Activated CD4-positive, alpha-beta memory T cell treated with anti-CD3 and anti-CD28 coated beads, Interleukin-2, amount 10 ng/mL, durations not matched to agents 7 days and 5 days (primary cell): Measurements from ENCODE around the gene ACD. TPM values are rescaled to one million over a fixed set of nuclear protein-coding genes. Genes with fewer than 3 reads are reported as not detected.

Experiments used
- CTCF ChIA-PET: fragments of 350-600 bp; sonication (Branson Sonifier 250); formaldehyde crosslinking; loops from one replicate; lab custom pipeline; 2021; ENCODE audit warnings: antibody characterized with exemption, inconsistent platforms; lab: Charles Lee
- POLR2A ChIA-PET: fragments of 350-600 bp; sonication (Branson Sonifier 250); formaldehyde crosslinking; loops from one replicate; lab custom pipeline; 2021; ENCODE audit warnings: antibody characterized with exemption; lab: Charles Lee
- DNase-seq: peaks from one replicate; pipeline ENCODE4 v3.0.0-alpha.2; 2020
- H3K27ac Mint-ChIP-seq: one replicate; pipeline ENCODE4 v1.8.0; 2021; ENCODE audit warnings: mild to moderate bottlenecking, mixed read lengths
- H3K27me3 Mint-ChIP-seq: one replicate; pipeline ENCODE4 v1.8.0; 2021; ENCODE audit warnings: mixed read lengths
- H3K36me3 Mint-ChIP-seq: one replicate; pipeline ENCODE4 v1.8.0; 2021; ENCODE audit warnings: low read depth, mixed read lengths
- H3K4me1 Mint-ChIP-seq: one replicate; pipeline ENCODE4 v1.8.0; 2021; ENCODE audit warnings: mixed read lengths
- H3K4me3 Mint-ChIP-seq: one replicate; pipeline ENCODE4 v1.8.0; 2021; ENCODE audit warnings: mild to moderate bottlenecking, mixed read lengths
- H3K9me3 Mint-ChIP-seq: one replicate; pipeline ENCODE4 v1.8.0; 2021; ENCODE audit warnings: mixed read lengths
- total RNA-seq, 2 experiments: library from RNA; stranded (reverse); gene quantifications; one replicate each; pipeline ENCODE4 v1.2.3, GENCODE V29; 2021

Gene ACD
- total RNA-seq, 2 experiments from 2014 or later = 43.5 to 44.1 TPM

GRCh38 chr16:67649494-67649931, 10.5 kb downstream of the ACD start:
- POLR2A ChIA-PET = interaction anchor here (6.4 kb wide), 1 partner anchor 9 kb away, joined by 109 read pairs; the partner anchor contains the start of genes ACD and PARD6A
- Mint-ChIP-seq H3K4me3 (no peak overlapping the region), H3K27ac (no peak overlapping the region), H3K9me3 (no peaks in the 10 kb centered on the region), H3K27me3 (no peaks in the 10 kb centered on the region), H3K4me1 (peaks cover 27% of the 10 kb centered on the region), H3K36me3 (peaks cover 55% of the 10 kb centered on the region)
- no peak for DNase-seq
- CTCF ChIA-PET = interaction anchor here (0.5 to 8.8 kb wide), 4 partner anchors 9 to 102 kb away, joined by 3 to 140 read pairs (median 4); no protein-coding TSS in a partner anchor

- CTCF ChIA-PET = interaction anchor here (1.5 to 8.8 kb wide), 3 partner anchors 10 to 101 kb away, joined by 3 to 140 read pairs (median 4); no protein-coding TSS in a partner anchor
- H3K4me1 Mint-ChIP-seq = peaks cover 32% of the 10 kb centered on the region
- no peak overlapping the region for H3K4me3 Mint-ChIP-seq
- H3K27ac Mint-ChIP-seq = no peak overlapping the region
- H3K9me3 Mint-ChIP-seq = no peaks in the 10 kb centered on the region
- no peaks in the 10 kb centered on the region for H3K27me3 Mint-ChIP-seq
- no peak for DNase-seq
- peaks cover 51% of the 10 kb centered on the region for H3K36me3 Mint-ChIP-seq
- POLR2A ChIA-PET = interaction anchor here (6.4 to 7.8 kb wide), 2 partner anchors 10 to 104 kb away, joined by 107 to 109 read pairs; partner anchors contain the start of genes ACD and PARD6A
Measured at GRCh38 chr16:67648764-67649407, 11.2 kb downstream of the ACD start.

- Mint-ChIP-seq H3K36me3 (peaks cover 49% of the 10 kb centered on the region), H3K4me3 (no peak overlapping the region), H3K9me3 (no peaks in the 10 kb centered on the region), H3K27ac (no peak overlapping the region), H3K27me3 (no peaks in the 10 kb centered on the region), H3K4me1 (peaks cover 33% of the 10 kb centered on the region)
- ChIA-PET POLR2A (interaction anchor here (6.4 to 7.8 kb wide), 2 partner anchors 11 to 103 kb away, joined by 107 to 109 read pairs; partner anchors contain the start of genes ACD and PARD6A), CTCF (interaction anchor here (0.9 to 8.8 kb wide), 4 partner anchors 10 to 128 kb away, joined by 3 to 140 read pairs (median 4); no protein-coding TSS in a partner anchor)
- DNase-seq = no peak
Measured at GRCh38 chr16:67648088-67648763, 11.8 kb downstream of the ACD start.

GRCh38 chr16:67647681-67648080, 12.4 kb downstream of the ACD start:
- Mint-ChIP-seq H3K27me3 (no peaks in the 10 kb centered on the region), H3K36me3 (peaks cover 49% of the 10 kb centered on the region), H3K4me3 (no peak overlapping the region), H3K27ac (no peak overlapping the region), H3K9me3 (no peaks in the 10 kb centered on the region), H3K4me1 (peaks cover 33% of the 10 kb centered on the region)
- no peak for DNase-seq
- CTCF ChIA-PET = interaction anchor here (0.9 to 8.8 kb wide), 3 partner anchors 11 to 127 kb away, joined by 4 to 140 read pairs (median 4); no protein-coding TSS in a partner anchor
- POLR2A ChIA-PET = interaction anchor here (4.0 to 7.8 kb wide), 3 partner anchors 11 to 103 kb away, joined by 77 to 109 read pairs (median 107); partner anchors contain the start of genes ACD, CTCF and PARD6A

- ChIA-PET POLR2A (interaction anchor here (1.3 to 7.8 kb wide), 4 partner anchors 12 to 289 kb away, joined by 3 to 109 read pairs (median 92); partner anchors contain the start of genes ACD, CTCF and PARD6A), CTCF (interaction anchor here (0.9 to 8.8 kb wide), 3 partner anchors 16 to 127 kb away, joined by 4 to 140 read pairs (median 5); no protein-coding TSS in a partner anchor)
- Mint-ChIP-seq H3K4me1 (peaks cover 33% of the 10 kb centered on the region), H3K27ac (peak overlapping the region; percentile 52), H3K4me3 (no peak overlapping the region), H3K27me3 (no peaks in the 10 kb centered on the region), H3K36me3 (peaks cover 47% of the 10 kb centered on the region), H3K9me3 (no peaks in the 10 kb centered on the region)
- no peak for DNase-seq
Measured at GRCh38 chr16:67647111-67647651, 12.9 kb downstream of the ACD start.

GRCh38 chr16:67645397-67646121, 14.5 kb downstream of the ACD start:
- no peaks in the 10 kb centered on the region for H3K27me3 Mint-ChIP-seq
- POLR2A ChIA-PET = interaction anchor here (0.6 to 7.8 kb wide), 19 partner anchors 13 to 290 kb away, joined by 3 to 109 read pairs (median 4); partner anchors contain the start of genes ACD, ATP6V0D1, CTCF and EDC4
- H3K36me3 Mint-ChIP-seq = peaks cover 34% of the 10 kb centered on the region
- H3K4me3 Mint-ChIP-seq = peak overlapping the region; percentile 92
- H3K4me1 Mint-ChIP-seq = peaks cover 29% of the 10 kb centered on the region
- no peaks in the 10 kb centered on the region for H3K9me3 Mint-ChIP-seq
- DNase-seq = peak; percentile 47
- peak overlapping the region; percentile 95 for H3K27ac Mint-ChIP-seq
- CTCF ChIA-PET = interaction anchor here (0.5 to 8.8 kb wide), 37 partner anchors 10 to 199 kb away, joined by 3 to 140 read pairs (median 6); partner anchors contain the start of genes ACD, ATP6V0D1, C16orf86 and CTCF

- Mint-ChIP-seq H3K36me3 (peaks cover 22% of the 10 kb centered on the region), H3K27ac (peak overlapping the region; percentile 63), H3K27me3 (no peaks in the 10 kb centered on the region), H3K4me3 (peak overlapping the region; percentile 67), H3K9me3 (no peaks in the 10 kb centered on the region), H3K4me1 (peaks cover 27% of the 10 kb centered on the region)
- DNase-seq = no peak
- ChIA-PET CTCF (interaction anchor here (0.8 to 8.8 kb wide), 26 partner anchors 12 to 292 kb away, joined by 3 to 140 read pairs (median 8); partner anchors contain the start of genes ACD, ATP6V0D1, C16orf86 and CTCF), POLR2A (interaction anchor here (1.1 to 7.8 kb wide), 7 partner anchors 15 to 164 kb away, joined by 3 to 109 read pairs (median 19); partner anchors contain the start of genes ACD, CTCF and PARD6A)
Measured at GRCh38 chr16:67644038-67644437, 16.0 kb downstream of the ACD start.

- H3K27me3 Mint-ChIP-seq = no peaks in the 10 kb centered on the region
- no peak overlapping the region for H3K4me3 Mint-ChIP-seq
- no peak overlapping the region for H3K27ac Mint-ChIP-seq
- POLR2A ChIA-PET = interaction anchor here (1.3 to 7.8 kb wide), 4 partner anchors 16 to 121 kb away, joined by 3 to 107 read pairs (median 11); partner anchors contain the start of gene CTCF
- CTCF ChIA-PET = interaction anchor here (0.9 to 8.8 kb wide), 6 partner anchors 80 to 161 kb away, joined by 3 to 140 read pairs (median 40); partner anchors contain the start of genes ATP6V0D1 and CTCF
- peaks cover 24% of the 10 kb centered on the region for H3K4me1 Mint-ChIP-seq
- H3K9me3 Mint-ChIP-seq = no peaks in the 10 kb centered on the region
- DNase-seq = no peak
- peaks cover 30% of the 10 kb centered on the region for H3K36me3 Mint-ChIP-seq
Measured at GRCh38 chr16:67641779-67642708, 18.0 kb downstream of the ACD start.

- ChIA-PET POLR2A (no interaction called here), CTCF (interaction anchor here (0.6 to 1.6 kb wide), 4 partner anchors 73 to 482 kb away, joined by 3 to 6 read pairs (median 3); no protein-coding TSS in a partner anchor)
- Mint-ChIP-seq H3K4me1 (no peaks in the 10 kb centered on the region), H3K27me3 (no peaks in the 10 kb centered on the region), H3K4me3 (no peak overlapping the region), H3K9me3 (no peaks in the 10 kb centered on the region), H3K36me3 (peaks cover 39% of the 10 kb centered on the region), H3K27ac (no peak overlapping the region)
- DNase-seq = no peak
Measured at GRCh38 chr16:67637625-67638024, 22.4 kb downstream of the ACD start.

- Mint-ChIP-seq H3K4me3 (no peak overlapping the region), H3K9me3 (no peaks in the 10 kb centered on the region), H3K4me1 (no peaks in the 10 kb centered on the region), H3K27ac (no peak overlapping the region), H3K36me3 (peaks cover 47% of the 10 kb centered on the region), H3K27me3 (no peaks in the 10 kb centered on the region)
- no peak for DNase-seq
- CTCF ChIA-PET = interaction anchor here (0.7 kb wide), 1 partner anchor 116 kb away, joined by 3 read pairs; no protein-coding TSS in a partner anchor
- POLR2A ChIA-PET = no interaction called here
Measured at GRCh38 chr16:67636713-67637112, 23.3 kb downstream of the ACD start.
